Measurements from ENCODE around the gene MAPK8IP2. TPM values are rescaled to one million over a fixed set of nuclear protein-coding genes. Genes with fewer than 3 reads are reported as not detected.

The MAPK8IP2 gene
- polyA plus RNA-seq, 2 of the 4 experiments (the other 2 are of a cell fraction): 0.76 to 3.0 TPM

GRCh38 chr22:50577697-50577986, 23.0 kb upstream of the MAPK8IP2 start:
- TF ChIP-seq ELK1 (IDR thresholded peaks at IDR 0.05; ENCODE audit: low read depth, low read length) (no peak), BHLHE40 (IDR thresholded peaks at IDR 0.05; ENCODE audit: low read depth, low read length) (no peak), USF2 (IDR thresholded peaks at IDR 0.05) (no peak), NR3C1 (IDR thresholded peaks at IDR 0.05) (no peak)
- POLR2A ChIA-PET: no interaction called here
- Histone ChIP-seq H3K4me2 (no peak overlapping the region), H3K4me3 (no peak overlapping the region), H3K9me3 (no peaks in the 10 kb centered on the region), H3K4me1 (peaks cover 7% of the 10 kb centered on the region; the same call in 1 of the 3 replicates), H3K27ac (no peak overlapping the region)
- DNase-seq (ENCODE audit: low read depth in 1 of 2, low spot score in 1 of 2) (no peak), ATAC-seq (no peak), FAIRE-seq (no peak)
- CTCF ChIA-PET: interaction anchor here (0.7 to 6.7 kb wide), 3 partner anchors 13 to 179 kb away, joined by 3 to 53 read pairs (median 4); partner anchors contain the start of gene SYCE3
- WGBS (ENCODE audit: missing lambda C conversion rate): 95% methylated on average over 19 of the region's 23 CpGs

- WGBS (ENCODE audit: missing lambda C conversion rate): 85% methylated on average over 25 of the region's 63 CpGs
- ChIA-PET CTCF (interaction anchor here (0.7 to 6.7 kb wide), 5 partner anchors 14 to 179 kb away, joined by 3 to 53 read pairs (median 4); partner anchors contain the start of genes SCO2 and SYCE3), POLR2A (no interaction called here)
- Histone ChIP-seq H3K4me3 (no peak within 1 kb of the TSS), H3K9me3 (no peaks in the 10 kb centered on the region), H3K4me1 (peaks cover 7% of the 10 kb centered on the region; the same call in 1 of the 3 replicates), H3K4me2 (no peak within 1 kb of the TSS), H3K27ac (no peak within 1 kb of the TSS)
- FAIRE-seq (no peak), ATAC-seq (no peak), DNase-seq (ENCODE audit: low read depth in 1 of 2, low spot score in 1 of 2) (no peak)
- TF ChIP-seq NR3C1 (IDR thresholded peaks at IDR 0.05) (no peak), HOXB13 (CRISPR knock-in tag; IDR thresholded peaks at IDR 0.05; ENCODE audit: low read depth) (no peak), CEBPB (IDR thresholded peaks at IDR 0.05) (no peak), CHD2 (IDR thresholded peaks at IDR 0.05; ENCODE audit: low read length, partially characterized antibody) (no peak), MAFK (IDR thresholded peaks at IDR 0.05; ENCODE audit: partially characterized antibody) (no peak), EHF (CRISPR knock-in tag; IDR thresholded peaks at IDR 0.05) (no peak), POLR2A (IDR thresholded peaks at IDR 0.05; ENCODE audit: low read length) (no peak), MAX (IDR thresholded peaks at IDR 0.05) (no peak), JUNB (IDR thresholded peaks at IDR 0.05) (no peak), FOXS1 (CRISPR knock-in tag; IDR thresholded peaks at IDR 0.05) (no peak), NPAS2 (CRISPR knock-in tag; IDR thresholded peaks at IDR 0.05; ENCODE audit: borderline replicate concordance) (no peak), RCOR1 (IDR thresholded peaks at IDR 0.05; ENCODE audit: low read depth, low read length) (no peak), EHMT2 (IDR thresholded peaks at IDR 0.05; ENCODE audit: low read depth) (no peak), GATA3 (IDR thresholded peaks at IDR 0.05; ENCODE audit: borderline replicate concordance) (no peak), JUN (IDR thresholded peaks at IDR 0.05) (no peak; a peak in 1 of 5 replicates)
Observed at GRCh38 chr22:50577987-50578775, 22.4 kb upstream of the MAPK8IP2 start, which contains the start of gene CPT1B. Gene CPT1B, minus strand, starts transcription at chr22:50578427. Its CDS starts 512 bp downstream, at chr22:50577915.

- Histone ChIP-seq H3K4me1 (peaks cover 11% of the 10 kb centered on the region; the same call in 1 of the 3 replicates), H3K4me3 (no peak overlapping the region), H3K4me2 (no peak overlapping the region), H3K27ac (no peak overlapping the region), H3K9me3 (no peaks in the 10 kb centered on the region)
- ATAC-seq (no peak), DNase-seq (ENCODE audit: low read depth in 1 of 2, low spot score in 1 of 2) (no peak), FAIRE-seq (no peak)
- TF ChIP-seq EHF (CRISPR knock-in tag; IDR thresholded peaks at IDR 0.05): no peak
- TF ChIP-seq NPAS2 (CRISPR knock-in tag; IDR thresholded peaks at IDR 0.05; ENCODE audit: borderline replicate concordance): no peak
- TF ChIP-seq RFX5 (IDR thresholded peaks at IDR 0.05): no peak
- no peak for TF ChIP-seq BCL3 (IDR thresholded peaks at IDR 0.05)
- TF ChIP-seq ZSCAN20 (CRISPR knock-in tag; IDR thresholded peaks at IDR 0.05): no peak
- TF ChIP-seq POLR2A (IDR thresholded peaks at IDR 0.05; ENCODE audit: low read length): no peak
- ChIA-PET POLR2A (no interaction called here), CTCF (interaction anchor here (0.8 to 6.7 kb wide), 5 partner anchors 14 to 113 kb away, joined by 3 to 53 read pairs (median 4); partner anchors contain the start of genes SCO2 and SYCE3)
- WGBS (ENCODE audit: missing lambda C conversion rate): 93% methylated on average over 6 of the region's 8 CpGs
Observed at GRCh38 chr22:50578776-50579310, 21.8 kb upstream of the MAPK8IP2 start.
